ENCODE measurements around the gene RHEBL1.
A peak's percentile ranks its signal among the peaks of the same experiment; 100 is the strongest.

Gene RHEBL1

GRCh38 chr12:49021292-49021915 is 48.4 kb downstream of the RHEBL1 start:
- no peak for DNase-seq (ENCODE audit: extremely low read depth, insufficient read length)
- H3K27me3 ChIP-seq (replicated peaks; ENCODE audit: control insufficient read depth, insufficient read depth, low read length) = no peaks in the 10 kb centered on the region
- peaks cover 26% of the 10 kb centered on the region for H3K36me3 ChIP-seq (ENCODE audit: control insufficient read depth, insufficient read depth, low read length)
- no peak for TF ChIP-seq CTCF (IDR thresholded peaks at IDR 0.05; ENCODE audit: insufficient read depth, low read length, poor library complexity, severe bottlenecking)
- no peak overlapping the region for H3K4me3 ChIP-seq (replicated peaks; ENCODE audit: low read depth, low read length)

GRCh38 chr12:49020441-49020840 is 49.3 kb downstream of the RHEBL1 start:
- DNase-seq (ENCODE audit: extremely low read depth, insufficient read length) = no peak
- Histone ChIP-seq H3K36me3 (ENCODE audit: control insufficient read depth, insufficient read depth, low read length) (peaks cover 19% of the 10 kb centered on the region), H3K27me3 (replicated peaks; ENCODE audit: control insufficient read depth, insufficient read depth, low read length) (no peaks in the 10 kb centered on the region), H3K4me3 (replicated peaks; ENCODE audit: low read depth, low read length) (no peak overlapping the region)
- no peak for TF ChIP-seq CTCF (IDR thresholded peaks at IDR 0.05; ENCODE audit: insufficient read depth, low read length, poor library complexity, severe bottlenecking)

GRCh38 chr12:49019443-49020324 is 50.1 kb downstream of the RHEBL1 start:
- no peak overlapping the region for H3K4me3 ChIP-seq (replicated peaks; ENCODE audit: low read depth, low read length)
- DNase-seq (ENCODE audit: extremely low read depth, insufficient read length) = no peak
- H3K36me3 ChIP-seq (ENCODE audit: control insufficient read depth, insufficient read depth, low read length) = peaks cover 16% of the 10 kb centered on the region
- peak; percentile 71 for TF ChIP-seq CTCF (IDR thresholded peaks at IDR 0.05; ENCODE audit: insufficient read depth, low read length, poor library complexity, severe bottlenecking)
- no peaks in the 10 kb centered on the region for H3K27me3 ChIP-seq (replicated peaks; ENCODE audit: control insufficient read depth, insufficient read depth, low read length)

GRCh38 chr12:49019120-49019430 is 50.7 kb downstream of the RHEBL1 start:
- H3K36me3 ChIP-seq (ENCODE audit: control insufficient read depth, insufficient read depth, low read length) = peaks cover 15% of the 10 kb centered on the region
- H3K27me3 ChIP-seq (replicated peaks; ENCODE audit: control insufficient read depth, insufficient read depth, low read length) = no peaks in the 10 kb centered on the region

GRCh38 chr12:49018261-49019119 is 51.3 kb downstream of the RHEBL1 start, which contains the start of gene PRKAG1:
Gene PRKAG1 (minus strand): TSS chr12:49018776. CDS start chr12:49018740, 36 bp downstream.
- Histone ChIP-seq H3K4me3 (replicated peaks; ENCODE audit: low read depth, low read length) (peak within 1 kb of the TSS; percentile 90), H3K36me3 (ENCODE audit: control insufficient read depth, insufficient read depth, low read length) (peaks cover 12% of the 10 kb centered on the region), H3K27me3 (replicated peaks; ENCODE audit: control insufficient read depth, insufficient read depth, low read length) (no peaks in the 10 kb centered on the region)
- DNase-seq (ENCODE audit: extremely low read depth, insufficient read length) = peak; percentile 97
- TF ChIP-seq CTCF (IDR thresholded peaks at IDR 0.05; ENCODE audit: insufficient read depth, low read length, poor library complexity, severe bottlenecking) = peak; percentile 67

More at GRCh38 chr12:49019120-49019430, 50.7 kb downstream of the RHEBL1 start:
- DNase-seq (ENCODE audit: extremely low read depth, insufficient read length) = no peak
- H3K4me3 ChIP-seq (replicated peaks; ENCODE audit: low read depth, low read length) = peak overlapping the region; percentile 90
- no peak for TF ChIP-seq CTCF (IDR thresholded peaks at IDR 0.05; ENCODE audit: insufficient read depth, low read length, poor library complexity, severe bottlenecking)
